ENCODE measurements around the gene CCR5AS.
"Not testable (repeated sequence)": the region's sequence is repeated elsewhere in the genome, so short reads cannot be mapped to it uniquely, and the experiment has no call there.

The CCR5AS gene

GRCh38 chr3:46356909-46357308 lies 50.0 kb downstream of the CCR5AS start:
- no peak for DNase-seq

GRCh38 chr3:46356276-46356675 lies 50.6 kb downstream of the CCR5AS start:
- DNase-seq = no peak

GRCh38 chr3:46354984-46355383 lies 51.9 kb downstream of the CCR5AS start:
- no peak for DNase-seq

- no peak for DNase-seq
These were observed 52.4 kb downstream of the CCR5AS start for GRCh38 chr3:46354478-46354877.

GRCh38 chr3:46353647-46354410 lies 53.0 kb downstream of the CCR5AS start, which contains the start of gene CCR2:
CCR2 (plus strand) TSS chr3:46354111; CDS start chr3:46357528, 3,417 bp downstream.
- DNase-seq = no peak

- no peak for DNase-seq
These were observed 53.8 kb downstream of the CCR5AS start for GRCh38 chr3:46353090-46353489.

GRCh38 chr3:46351646-46352045 lies 55.2 kb downstream of the CCR5AS start:
- DNase-seq = no peak

GRCh38 chr3:46350262-46350565 lies 56.7 kb downstream of the CCR5AS start:
- DNase-seq = no peak

- no peak for DNase-seq
These were observed 57.2 kb downstream of the CCR5AS start for GRCh38 chr3:46349484-46350261.

GRCh38 chr3:46348823-46349482 lies 57.9 kb downstream of the CCR5AS start:
- no peak for DNase-seq

GRCh38 chr3:46344476-46344875 lies 62.4 kb downstream of the CCR5AS start:
- DNase-seq = no peak

- DNase-seq = no peak
These were observed 68.0 kb downstream of the CCR5AS start for GRCh38 chr3:46338840-46339239.

GRCh38 chr3:46337911-46338310 lies 69.0 kb downstream of the CCR5AS start:
- no peak for DNase-seq

- no peak for DNase-seq
These were observed 71.3 kb downstream of the CCR5AS start for GRCh38 chr3:46335541-46335940.

- no peak for DNase-seq
These were observed 72.0 kb downstream of the CCR5AS start for GRCh38 chr3:46334741-46335478.

- not testable (repeated sequence) for DNase-seq
These were observed 76.2 kb downstream of the CCR5AS start for GRCh38 chr3:46330676-46331075.

GRCh38 chr3:46325645-46326300 lies 81.1 kb downstream of the CCR5AS start:
- no peak for DNase-seq

GRCh38 chr3:46324036-46324435 lies 82.8 kb downstream of the CCR5AS start:
- no peak for DNase-seq

GRCh38 chr3:46321461-46322104 lies 85.3 kb downstream of the CCR5AS start:
- no peak for DNase-seq

GRCh38 chr3:46318207-46318927 lies 88.5 kb downstream of the CCR5AS start:
- DNase-seq = no peak
